Measurements from ENCODE around the gene LSM4.
"Not testable (repeated sequence)": the region's sequence is repeated elsewhere in the genome, so short reads cannot be mapped to it uniquely, and the experiment has no call there.

The LSM4 gene

DNA sequence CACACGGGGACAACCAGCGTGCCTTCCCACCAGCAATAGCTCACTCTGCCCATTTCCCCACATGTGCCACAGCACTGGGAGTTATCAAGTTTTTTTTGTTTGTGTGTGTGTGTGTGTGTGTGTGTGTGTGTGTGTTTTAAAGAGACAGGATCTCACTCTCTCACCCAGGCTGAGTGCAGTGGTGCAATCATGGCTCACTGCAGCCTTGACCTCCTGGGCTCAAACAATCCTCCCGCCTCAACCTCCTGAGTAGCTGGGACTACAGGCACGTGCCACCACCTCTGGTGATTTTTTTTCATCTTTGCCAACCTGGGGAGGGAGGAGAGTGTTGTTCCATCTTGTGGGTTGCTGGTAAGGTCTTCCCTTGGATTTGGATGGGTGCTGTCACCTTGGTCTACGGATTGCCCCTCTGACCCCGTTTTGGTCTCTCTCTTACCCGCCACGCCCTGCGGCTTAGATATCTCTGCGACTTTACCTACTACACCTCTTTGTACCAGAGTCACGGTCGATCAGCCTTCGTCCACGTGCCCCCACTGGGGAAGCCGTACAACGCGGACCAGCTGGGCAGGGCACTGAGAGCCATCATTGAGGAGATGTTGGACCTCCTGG, 40.2 kb upstream of the LSM4 start:
- in situ Hi-C loops (cut with MboI; ENCODE audit: low pct_unique_long_range_greater_than_20kb, low sequenced_read_pairs, unreplicated experiment) = no loop called here
- no peak for DNase-seq (ENCODE audit: low spot score)
- TF ChIP-seq, protein P1, sequence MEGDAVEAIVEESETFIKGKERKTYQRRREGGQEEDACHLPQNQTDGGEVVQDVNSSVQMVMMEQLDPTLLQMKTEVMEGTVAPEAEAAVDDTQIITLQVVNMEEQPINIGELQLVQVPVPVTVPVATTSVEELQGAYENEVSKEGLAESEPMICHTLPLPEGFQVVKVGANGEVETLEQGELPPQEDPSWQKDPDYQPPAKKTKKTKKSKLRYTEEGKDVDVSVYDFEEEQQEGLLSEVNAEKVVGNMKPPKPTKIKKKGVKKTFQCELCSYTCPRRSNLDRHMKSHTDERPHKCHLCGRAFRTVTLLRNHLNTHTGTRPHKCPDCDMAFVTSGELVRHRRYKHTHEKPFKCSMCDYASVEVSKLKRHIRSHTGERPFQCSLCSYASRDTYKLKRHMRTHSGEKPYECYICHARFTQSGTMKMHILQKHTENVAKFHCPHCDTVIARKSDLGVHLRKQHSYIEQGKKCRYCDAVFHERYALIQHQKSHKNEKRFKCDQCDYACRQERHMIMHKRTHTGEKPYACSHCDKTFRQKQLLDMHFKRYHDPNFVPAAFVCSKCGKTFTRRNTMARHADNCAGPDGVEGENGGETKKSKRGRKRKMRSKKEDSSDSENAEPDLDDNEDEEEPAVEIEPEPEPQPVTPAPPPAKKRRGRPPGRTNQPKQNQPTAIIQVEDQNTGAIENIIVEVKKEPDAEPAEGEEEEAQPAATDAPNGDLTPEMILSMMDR (IDR thresholded peaks at IDR 0.05; ENCODE audit: extremely low read depth, insufficient read depth, missing control alignments) = no peak

DNA sequence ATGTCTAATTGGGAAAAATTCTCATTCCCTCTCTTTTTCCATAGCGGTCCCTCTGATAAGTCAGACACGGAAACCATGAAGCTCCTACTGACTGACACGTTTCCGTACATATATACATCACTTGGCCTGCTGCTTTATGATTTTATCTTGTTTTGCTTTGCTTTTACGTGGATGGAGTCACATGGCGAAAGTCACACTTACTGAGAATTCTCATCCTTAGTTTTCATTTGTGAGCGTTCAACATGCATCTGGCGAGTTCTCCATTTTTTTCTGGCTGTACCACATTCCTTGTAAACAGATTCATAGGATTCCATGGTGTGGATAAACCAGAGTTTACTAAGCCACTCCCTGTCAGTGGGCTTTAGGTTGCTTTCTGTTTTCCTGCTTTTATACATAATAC, 38.8 kb upstream of the LSM4 start:
- TF ChIP-seq, protein P1 (IDR thresholded peaks at IDR 0.05; ENCODE audit: extremely low read depth, insufficient read depth, missing control alignments) = no peak
- in situ Hi-C loops (cut with MboI; ENCODE audit: low pct_unique_long_range_greater_than_20kb, low sequenced_read_pairs, unreplicated experiment) = no loop called here

DNA sequence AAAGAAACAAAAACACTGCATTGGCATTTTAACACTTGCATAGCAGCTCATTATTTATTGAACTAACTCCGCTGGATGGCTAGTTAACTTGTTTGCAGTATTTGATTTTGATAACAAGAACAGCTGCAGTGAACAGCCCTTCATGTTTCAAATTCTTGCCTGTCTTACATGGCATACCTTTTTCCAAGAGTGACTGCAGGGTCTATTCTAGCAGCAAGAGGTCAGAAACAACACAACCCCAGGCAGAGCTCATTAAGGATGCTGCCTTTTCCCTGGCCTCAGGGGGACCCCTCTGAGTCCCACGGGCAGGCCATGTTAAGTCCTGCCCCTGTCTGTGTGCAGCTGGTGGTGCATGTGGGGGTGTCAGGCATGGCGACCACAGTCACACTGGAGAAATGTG, 34.2 kb upstream of the LSM4 start:
- in situ Hi-C loops (cut with MboI; ENCODE audit: low pct_unique_long_range_greater_than_20kb, low sequenced_read_pairs, unreplicated experiment) = no loop called here
- no peak for DNase-seq (ENCODE audit: low spot score)
- TF ChIP-seq, protein P1 (IDR thresholded peaks at IDR 0.05; ENCODE audit: extremely low read depth, insufficient read depth, missing control alignments) = no peak

More for the DNA sequence above, 38.8 kb upstream of the LSM4 start:
- DNase-seq (ENCODE audit: low spot score) = no peak

DNA sequence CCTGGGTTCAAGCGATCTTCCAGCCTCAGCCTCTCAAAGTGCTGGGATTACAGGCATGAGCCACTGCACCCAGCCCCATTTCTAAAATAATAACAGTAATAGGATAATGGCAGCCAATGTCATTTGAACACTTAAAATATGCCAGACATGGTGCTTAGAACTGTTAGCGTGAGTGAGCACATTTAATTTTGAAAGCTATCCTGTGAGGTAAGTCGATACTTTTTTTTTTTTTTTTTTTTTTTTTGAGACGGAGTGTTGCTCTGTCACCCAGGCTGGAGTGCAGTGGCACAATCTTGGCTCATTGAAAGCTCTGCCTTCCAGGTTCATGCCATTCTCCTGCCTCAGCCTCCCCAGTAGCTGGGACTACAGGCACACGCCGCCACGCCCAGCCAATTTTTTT, 31.9 kb upstream of the LSM4 start:
- DNase-seq (ENCODE audit: low spot score); in situ Hi-C loops (cut with MboI; ENCODE audit: low pct_unique_long_range_greater_than_20kb, low sequenced_read_pairs, unreplicated experiment): not testable (repeated sequence)

DNA sequence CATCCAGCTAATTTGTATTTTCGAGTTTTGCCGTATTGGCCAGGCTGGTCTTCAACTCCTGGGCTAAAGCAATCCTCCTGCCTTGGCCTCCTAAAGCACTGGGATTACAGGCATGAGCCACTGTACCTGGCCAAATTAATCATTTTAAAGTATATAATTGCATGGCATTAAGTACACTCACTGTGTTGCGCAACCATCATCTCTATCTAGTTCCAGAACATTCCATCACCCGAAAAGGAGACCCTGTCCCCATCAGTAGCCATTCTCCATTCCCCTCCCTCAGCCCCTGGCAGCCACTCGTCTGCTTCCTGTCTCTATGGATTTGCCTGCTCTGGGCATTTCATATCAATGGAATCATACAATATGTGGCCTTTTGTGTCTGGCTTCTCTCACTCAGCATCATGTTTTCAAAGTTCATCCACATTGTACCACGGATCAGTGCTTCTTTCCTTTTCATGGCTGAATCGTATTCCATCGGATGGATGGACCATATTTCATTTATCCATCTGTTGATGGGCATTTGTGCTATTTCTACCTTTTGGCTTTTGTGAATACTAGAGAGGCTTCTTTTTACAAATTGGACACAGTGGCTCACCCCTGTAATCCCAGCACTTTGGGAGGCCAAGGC, 30.6 kb upstream of the LSM4 start:
- no peak for DNase-seq (ENCODE audit: low spot score)
- TF ChIP-seq, protein P1 (IDR thresholded peaks at IDR 0.05; ENCODE audit: extremely low read depth, insufficient read depth, missing control alignments) = no peak
- in situ Hi-C loops (cut with MboI; ENCODE audit: low pct_unique_long_range_greater_than_20kb, low sequenced_read_pairs, unreplicated experiment) = no loop called here

DNA sequence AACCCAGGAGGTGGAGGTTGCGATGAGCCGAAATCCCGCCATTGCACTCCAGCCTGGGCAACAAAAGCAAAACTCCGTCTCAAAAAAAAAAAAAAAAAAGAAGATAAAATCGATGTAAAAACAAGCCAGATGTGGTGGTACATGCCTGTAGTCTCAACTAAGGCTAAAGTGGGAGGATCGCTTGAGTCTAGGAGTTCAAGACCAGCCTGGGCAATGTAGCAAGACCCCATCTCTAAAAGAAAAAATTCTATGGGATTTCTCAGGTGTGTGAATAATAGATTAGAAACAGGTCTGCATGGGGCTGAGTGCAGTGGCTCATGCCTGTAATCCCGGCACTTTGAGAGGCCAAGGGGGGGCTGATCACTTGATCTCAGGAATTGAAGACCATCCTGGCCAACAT, 28.7 kb upstream of the LSM4 start:
- in situ Hi-C loops (cut with MboI; ENCODE audit: low pct_unique_long_range_greater_than_20kb, low sequenced_read_pairs, unreplicated experiment) = no loop called here
- no peak for DNase-seq (ENCODE audit: low spot score)

DNA sequence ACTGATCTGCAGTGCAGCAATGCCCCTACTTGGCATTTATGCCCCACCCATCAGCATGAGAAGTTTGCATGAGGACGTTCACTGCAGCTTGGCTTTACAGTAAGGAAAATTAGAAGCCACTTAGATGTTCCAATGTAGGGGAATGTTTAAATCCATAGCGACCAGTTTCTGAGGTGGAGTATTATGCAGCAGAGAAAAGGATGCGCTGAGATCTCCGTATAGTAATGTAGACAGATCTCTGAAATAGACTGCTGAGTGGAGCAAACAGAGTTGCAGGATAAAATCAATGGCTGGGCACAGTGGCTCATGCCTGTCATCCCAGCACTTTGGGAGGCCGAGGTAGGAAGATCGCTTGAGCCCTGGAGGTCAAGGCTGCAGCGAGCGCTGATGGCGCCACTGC, 27.6 kb upstream of the LSM4 start:
- in situ Hi-C loops (cut with MboI; ENCODE audit: low pct_unique_long_range_greater_than_20kb, low sequenced_read_pairs, unreplicated experiment) = no loop called here

More for the DNA sequence above, 28.7 kb upstream of the LSM4 start:
- TF ChIP-seq, protein P1 (IDR thresholded peaks at IDR 0.05; ENCODE audit: extremely low read depth, insufficient read depth, missing control alignments) = no peak

More for the DNA sequence above, 27.6 kb upstream of the LSM4 start:
- DNase-seq (ENCODE audit: low spot score) = no peak
- TF ChIP-seq, protein P1 (IDR thresholded peaks at IDR 0.05; ENCODE audit: extremely low read depth, insufficient read depth, missing control alignments) = no peak

Data from GM13977 (cell line).